Activated naive CD8-positive, alpha-beta T cell treated with anti-CD3 and anti-CD28 coated beads for 36 hours (primary cell): ENCODE results near the gene PDRG1. TPM values are rescaled to one million over a fixed set of nuclear protein-coding genes. Genes with fewer than 3 reads are reported as not detected.

Experiments
- DNase-seq: peaks from one replicate; pipeline ENCODE4 v3.0.0; 2021
- H3K27ac Mint-ChIP-seq: one replicate; pipeline ENCODE4 v1.8.0; 2022; ENCODE audit warnings: mild to moderate bottlenecking, moderate library complexity, mixed read lengths
- H3K27me3 Mint-ChIP-seq: one replicate; pipeline ENCODE4 v1.8.0; 2022; ENCODE audit warnings: mild to moderate bottlenecking, mixed read lengths
- H3K36me3 Mint-ChIP-seq: one replicate; pipeline ENCODE4 v1.8.0; 2021; ENCODE audit warnings: mild to moderate bottlenecking, mixed read lengths
- H3K4me1 Mint-ChIP-seq: one replicate; pipeline ENCODE4 v1.8.0; 2021; ENCODE audit warnings: mixed read lengths
- H3K4me3 Mint-ChIP-seq: one replicate; pipeline ENCODE4 v1.8.0; 2022; ENCODE audit warnings: mild to moderate bottlenecking, moderate library complexity, mixed read lengths
- H3K9me3 Mint-ChIP-seq: one replicate; pipeline ENCODE4 v1.8.0; 2022; ENCODE audit warnings: mixed read lengths
- total RNA-seq, 2 experiments: library from RNA; stranded (reverse); gene quantifications; one replicate each; pipeline ENCODE4 v1.2.3, GENCODE V29; 2021

The PDRG1 gene
- total RNA-seq, 2 experiments from 2014 or later = 20.2 to 22.0 TPM

DNA sequence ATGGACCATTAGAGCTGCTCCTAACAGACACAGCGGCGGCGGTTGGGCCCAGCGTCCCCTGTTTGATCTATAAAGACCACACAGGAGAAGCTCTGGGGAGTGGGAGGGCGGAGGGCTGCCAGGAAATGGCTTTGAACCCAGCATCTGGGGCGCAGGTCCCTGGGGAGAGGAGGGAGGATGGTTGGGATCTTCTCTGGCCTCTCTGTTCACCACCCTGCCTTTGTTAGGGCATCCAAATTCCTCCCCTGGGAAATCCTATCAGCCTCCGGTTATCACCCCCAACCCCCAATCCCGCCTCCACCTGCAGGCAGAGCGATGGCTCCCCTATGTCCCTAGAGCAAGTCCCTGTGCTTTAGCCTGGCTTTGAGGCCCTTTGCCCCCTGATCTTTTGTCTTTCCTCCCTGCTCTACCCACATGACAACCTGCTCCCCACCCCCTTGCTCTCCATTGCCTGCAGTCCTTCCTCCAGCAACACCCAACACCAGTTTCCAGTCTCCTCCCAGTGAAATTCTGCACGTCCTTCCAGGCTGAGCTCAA is 23.2 kb upstream of the PDRG1 start:
- Mint-ChIP-seq H3K4me3 (no peak overlapping the region), H3K9me3 (no peaks in the 10 kb centered on the region), H3K27ac (no peak overlapping the region), H3K4me1 (no peaks in the 10 kb centered on the region), H3K27me3 (peaks cover 46% of the 10 kb centered on the region), H3K36me3 (no peaks in the 10 kb centered on the region)
- DNase-seq = no peak

GRCh38 chr20:31974296-31974695 is 22.4 kb upstream of the PDRG1 start:
- Mint-ChIP-seq H3K27ac (no peak overlapping the region), H3K27me3 (peaks cover 48% of the 10 kb centered on the region), H3K9me3 (no peaks in the 10 kb centered on the region), H3K4me1 (no peaks in the 10 kb centered on the region), H3K4me3 (no peak overlapping the region), H3K36me3 (no peaks in the 10 kb centered on the region)
- no peak for DNase-seq

- no peaks in the 10 kb centered on the region for H3K9me3 Mint-ChIP-seq
- H3K36me3 Mint-ChIP-seq = no peaks in the 10 kb centered on the region
- peaks cover 2% of the 10 kb centered on the region for H3K4me1 Mint-ChIP-seq
- no peak overlapping the region for H3K27ac Mint-ChIP-seq
- DNase-seq = no peak
- H3K4me3 Mint-ChIP-seq = no peak overlapping the region
- H3K27me3 Mint-ChIP-seq = peaks cover 59% of the 10 kb centered on the region
Observed at GRCh38 chr20:31972471-31973021, 20.7 kb upstream of the PDRG1 start.

GRCh38 chr20:31969991-31970390 is 18.1 kb upstream of the PDRG1 start:
- H3K36me3 Mint-ChIP-seq = no peaks in the 10 kb centered on the region
- DNase-seq = no peak
- H3K27ac Mint-ChIP-seq = no peak overlapping the region
- peaks cover 2% of the 10 kb centered on the region for H3K4me1 Mint-ChIP-seq
- H3K9me3 Mint-ChIP-seq = no peaks in the 10 kb centered on the region
- no peak overlapping the region for H3K4me3 Mint-ChIP-seq
- peaks cover 71% of the 10 kb centered on the region for H3K27me3 Mint-ChIP-seq

DNA sequence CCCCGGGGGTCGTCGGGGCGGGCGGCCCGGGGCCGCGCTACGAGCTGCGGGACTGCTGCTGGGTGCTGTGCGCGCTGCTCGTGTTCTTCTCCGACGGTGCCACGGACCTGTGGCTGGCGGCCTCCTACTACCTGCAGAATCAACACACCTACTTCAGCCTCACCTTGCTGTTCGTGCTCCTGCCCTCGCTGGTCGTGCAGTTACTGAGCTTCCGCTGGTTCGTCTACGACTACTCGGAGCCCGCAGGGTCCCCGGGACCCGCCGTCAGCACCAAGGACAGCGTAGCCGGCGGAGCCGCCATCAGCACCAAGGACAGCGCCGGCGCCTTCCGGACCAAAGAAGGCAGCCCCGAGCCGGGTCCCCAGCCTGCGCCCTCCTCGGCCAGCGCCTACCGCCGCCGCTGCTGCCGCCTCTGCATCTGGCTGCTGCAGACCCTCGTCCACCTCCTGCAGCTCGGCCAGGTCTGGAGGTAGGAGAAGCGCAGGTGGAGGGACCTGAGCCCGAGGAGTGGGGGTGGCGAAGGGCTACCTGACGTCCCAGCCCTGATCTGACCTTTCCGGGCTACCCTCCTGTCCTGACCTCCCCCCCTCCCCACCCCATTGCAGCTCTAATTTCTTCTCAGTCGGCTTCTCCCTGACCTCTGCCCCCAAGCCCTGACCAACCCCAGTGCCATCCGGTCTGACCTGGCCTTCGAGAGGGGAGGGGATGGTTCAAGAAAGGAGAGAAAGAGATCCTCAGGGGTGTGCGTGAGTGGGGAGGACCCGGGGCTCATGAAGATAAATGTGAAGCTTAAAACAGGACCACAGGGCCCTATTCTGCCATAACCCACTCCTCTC is 16.7 kb upstream of the PDRG1 start:
- H3K27me3 Mint-ChIP-seq = peaks cover 74% of the 10 kb centered on the region
- peak overlapping the region; percentile 86 for H3K4me3 Mint-ChIP-seq
- H3K4me1 Mint-ChIP-seq = peaks cover 2% of the 10 kb centered on the region
- H3K27ac Mint-ChIP-seq = no peak overlapping the region
- no peaks in the 10 kb centered on the region for H3K36me3 Mint-ChIP-seq
- DNase-seq = peak; percentile 86
- H3K9me3 Mint-ChIP-seq = no peaks in the 10 kb centered on the region

GRCh38 chr20:31967830-31968249 is 16.0 kb upstream of the PDRG1 start, which contains the start of gene XKR7:
TSS of gene XKR7 (plus strand) at chr20:31968151. CDS start at chr20:31968176, 25 bp downstream.
- peaks cover 71% of the 10 kb centered on the region for H3K27me3 Mint-ChIP-seq

GRCh38 chr20:31966991-31967655 is 15.3 kb upstream of the PDRG1 start:
- Mint-ChIP-seq H3K4me3 (peak overlapping the region; percentile 60), H3K27ac (no peak overlapping the region), H3K4me1 (peaks cover 2% of the 10 kb centered on the region), H3K36me3 (no peaks in the 10 kb centered on the region), H3K9me3 (no peaks in the 10 kb centered on the region), H3K27me3 (peaks cover 69% of the 10 kb centered on the region)
- DNase-seq = no peak

More at GRCh38 chr20:31967830-31968249, 16.0 kb upstream of the PDRG1 start, which contains the start of gene XKR7:
- no peaks in the 10 kb centered on the region for H3K36me3 Mint-ChIP-seq
- no peaks in the 10 kb centered on the region for H3K9me3 Mint-ChIP-seq
- peak within 1 kb of the TSS; percentile 86 for H3K4me3 Mint-ChIP-seq
- no peak within 1 kb of the TSS for H3K27ac Mint-ChIP-seq
- peak; percentile 19 for DNase-seq
- H3K4me1 Mint-ChIP-seq = peaks cover 2% of the 10 kb centered on the region

GRCh38 chr20:31963889-31964288 is 12.0 kb upstream of the PDRG1 start:
- H3K9me3 Mint-ChIP-seq = no peaks in the 10 kb centered on the region
- no peak overlapping the region for H3K27ac Mint-ChIP-seq
- H3K4me1 Mint-ChIP-seq = peaks cover 2% of the 10 kb centered on the region
- H3K27me3 Mint-ChIP-seq = peaks cover 48% of the 10 kb centered on the region
- no peak for DNase-seq
- no peaks in the 10 kb centered on the region for H3K36me3 Mint-ChIP-seq
- no peak overlapping the region for H3K4me3 Mint-ChIP-seq

DNA sequence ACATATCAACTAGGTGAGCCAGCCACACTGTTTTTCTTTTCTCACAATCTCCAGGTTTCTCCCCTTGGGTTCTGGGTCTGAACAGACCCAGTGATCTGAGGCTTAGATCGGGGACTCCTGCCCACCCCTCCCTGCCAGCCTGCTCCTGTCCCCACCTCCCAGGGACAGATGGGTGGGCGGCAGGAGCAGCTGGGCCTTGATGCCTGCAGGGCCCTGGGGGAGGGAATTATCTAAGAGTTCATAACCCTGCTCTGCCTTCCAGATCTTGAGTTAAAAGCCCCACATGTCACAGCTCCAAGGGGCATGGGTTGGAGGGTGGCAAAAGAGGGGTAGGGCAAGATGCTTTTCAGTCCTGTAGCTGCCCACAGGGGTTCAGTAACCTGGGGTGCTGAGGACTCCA is 10.9 kb upstream of the PDRG1 start:
- no peak overlapping the region for H3K27ac Mint-ChIP-seq
- H3K4me1 Mint-ChIP-seq = no peaks in the 10 kb centered on the region
- H3K4me3 Mint-ChIP-seq = no peak overlapping the region
- H3K36me3 Mint-ChIP-seq = no peaks in the 10 kb centered on the region
- H3K9me3 Mint-ChIP-seq = no peaks in the 10 kb centered on the region
- DNase-seq = no peak
- H3K27me3 Mint-ChIP-seq = peaks cover 46% of the 10 kb centered on the region

- H3K4me3 Mint-ChIP-seq = no peak overlapping the region
- no peak overlapping the region for H3K27ac Mint-ChIP-seq
- peaks cover 3% of the 10 kb centered on the region for H3K4me1 Mint-ChIP-seq
- no peaks in the 10 kb centered on the region for H3K9me3 Mint-ChIP-seq
- H3K27me3 Mint-ChIP-seq = peaks cover 4% of the 10 kb centered on the region
- DNase-seq = no peak
- no peaks in the 10 kb centered on the region for H3K36me3 Mint-ChIP-seq
Observed at GRCh38 chr20:31956556-31957526, 5.0 kb upstream of the PDRG1 start.

GRCh38 chr20:31954500-31954899 is 2.7 kb upstream of the PDRG1 start:
- H3K4me3 Mint-ChIP-seq = no peak overlapping the region
- H3K4me1 Mint-ChIP-seq = peaks cover 16% of the 10 kb centered on the region
- H3K27me3 Mint-ChIP-seq = peaks cover 4% of the 10 kb centered on the region
- no peaks in the 10 kb centered on the region for H3K9me3 Mint-ChIP-seq
- no peak overlapping the region for H3K27ac Mint-ChIP-seq
- H3K36me3 Mint-ChIP-seq = peaks cover 16% of the 10 kb centered on the region
- no peak for DNase-seq

GRCh38 chr20:31953556-31954148 is 1.8 kb upstream of the PDRG1 start:
- peaks cover 22% of the 10 kb centered on the region for H3K36me3 Mint-ChIP-seq

GRCh38 chr20:31951203-31951529 is 680 bp downstream of the PDRG1 start:
- H3K27ac Mint-ChIP-seq = peak overlapping the region; percentile 94
- H3K4me1 Mint-ChIP-seq = peaks cover 18% of the 10 kb centered on the region
- H3K4me3 Mint-ChIP-seq = peak overlapping the region; percentile 96
- peaks cover 33% of the 10 kb centered on the region for H3K36me3 Mint-ChIP-seq
- no peak for DNase-seq
- H3K9me3 Mint-ChIP-seq = peaks cover 3% of the 10 kb centered on the region
- no peaks in the 10 kb centered on the region for H3K27me3 Mint-ChIP-seq

More at GRCh38 chr20:31953556-31954148, 1.8 kb upstream of the PDRG1 start:
- H3K27ac Mint-ChIP-seq = no peak overlapping the region
- no peak overlapping the region for H3K4me3 Mint-ChIP-seq
- H3K4me1 Mint-ChIP-seq = peaks cover 18% of the 10 kb centered on the region
- H3K27me3 Mint-ChIP-seq = peaks cover 1% of the 10 kb centered on the region
- DNase-seq = no peak
- H3K9me3 Mint-ChIP-seq = peaks cover 2% of the 10 kb centered on the region
